ENCODE measurements around the gene FMNL2.

The FMNL2 gene

GRCh38 chr2:152534460-152535135 lies 199.6 kb downstream of the FMNL2 start:
- no peaks in the 10 kb centered on the region for H3K36me3 Mint-ChIP-seq
- no peaks in the 10 kb centered on the region for H3K9me3 Mint-ChIP-seq
- no peak overlapping the region for H3K27ac Mint-ChIP-seq
- no peak overlapping the region for H3K4me3 Mint-ChIP-seq
- DNase-seq = no peak
- no peaks in the 10 kb centered on the region for H3K4me1 Mint-ChIP-seq
- CTCF ChIA-PET = interaction anchor here (0.7 kb wide), 1 partner anchor 125 kb away, joined by 3 read pairs; no protein-coding TSS in a partner anchor
- peaks cover 4% of the 10 kb centered on the region for H3K27me3 Mint-ChIP-seq

DNA sequence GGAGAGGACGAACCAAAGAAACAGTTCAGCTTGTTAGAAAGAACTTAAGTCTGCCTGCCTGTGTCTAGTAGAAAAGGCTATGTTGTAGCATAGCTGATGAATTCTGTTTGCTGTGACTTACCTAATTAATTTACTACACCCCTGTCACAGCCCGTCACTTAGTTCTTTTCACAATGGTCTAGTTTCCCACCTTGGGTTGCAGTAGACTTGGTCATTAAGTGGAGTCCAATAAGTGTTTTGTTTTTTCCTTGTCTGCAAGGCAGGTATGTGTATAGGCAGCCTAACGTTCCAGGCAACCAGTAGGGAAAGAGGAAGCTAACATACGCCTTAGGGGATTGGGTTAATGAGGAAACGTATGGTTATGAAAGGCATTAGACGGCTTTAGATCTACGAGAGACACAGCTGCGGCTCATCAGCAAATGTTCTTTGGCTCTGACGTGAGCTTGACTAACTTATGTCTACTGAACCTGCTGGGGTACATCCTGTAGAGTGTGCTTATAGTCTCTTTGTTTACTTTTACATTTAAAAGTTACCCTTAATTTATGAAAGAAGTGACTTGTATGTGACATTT lies 202.2 kb downstream of the FMNL2 start:
- Mint-ChIP-seq H3K4me1 (no peaks in the 10 kb centered on the region), H3K27me3 (peaks cover 4% of the 10 kb centered on the region), H3K27ac (no peak overlapping the region), H3K4me3 (no peak overlapping the region), H3K36me3 (no peaks in the 10 kb centered on the region), H3K9me3 (no peaks in the 10 kb centered on the region)
- DNase-seq = no peak
- CTCF ChIA-PET = no interaction called here

DNA sequence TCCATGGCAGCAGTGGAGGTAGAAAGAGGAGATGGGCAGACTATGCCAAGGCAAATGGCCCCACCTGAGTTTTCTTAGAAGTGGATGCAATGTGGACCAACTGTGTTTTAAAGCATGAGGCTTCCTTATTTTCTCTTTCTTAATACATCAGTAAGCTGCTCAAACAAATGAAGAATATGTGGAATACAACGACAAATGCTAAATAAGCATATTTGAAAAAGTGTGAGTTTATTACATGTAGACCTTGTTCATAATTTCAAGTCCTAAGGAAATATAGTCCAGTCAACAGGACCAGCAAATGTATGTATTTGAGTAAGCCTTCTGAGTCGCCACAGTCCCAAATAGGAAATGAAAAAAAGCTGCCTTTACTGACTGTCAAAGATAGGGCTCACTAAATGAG lies 204.4 kb downstream of the FMNL2 start:
- Mint-ChIP-seq H3K27me3 (peaks cover 4% of the 10 kb centered on the region), H3K36me3 (no peaks in the 10 kb centered on the region), H3K4me3 (no peak overlapping the region), H3K27ac (no peak overlapping the region), H3K4me1 (no peaks in the 10 kb centered on the region), H3K9me3 (no peaks in the 10 kb centered on the region)
- no peak for DNase-seq
- CTCF ChIA-PET = no interaction called here

- no peaks in the 10 kb centered on the region for H3K9me3 Mint-ChIP-seq
- no peaks in the 10 kb centered on the region for H3K36me3 Mint-ChIP-seq
- no peak for DNase-seq
- CTCF ChIA-PET = interaction anchor here (0.7 kb wide), 1 partner anchor 505 kb away, joined by 3 read pairs; no protein-coding TSS in a partner anchor
- no peaks in the 10 kb centered on the region for H3K27me3 Mint-ChIP-seq
- no peaks in the 10 kb centered on the region for H3K4me1 Mint-ChIP-seq
- H3K27ac Mint-ChIP-seq = no peak overlapping the region
- H3K4me3 Mint-ChIP-seq = no peak overlapping the region
These were observed 206.7 kb downstream of the FMNL2 start for GRCh38 chr2:152541712-152542111.

DNA sequence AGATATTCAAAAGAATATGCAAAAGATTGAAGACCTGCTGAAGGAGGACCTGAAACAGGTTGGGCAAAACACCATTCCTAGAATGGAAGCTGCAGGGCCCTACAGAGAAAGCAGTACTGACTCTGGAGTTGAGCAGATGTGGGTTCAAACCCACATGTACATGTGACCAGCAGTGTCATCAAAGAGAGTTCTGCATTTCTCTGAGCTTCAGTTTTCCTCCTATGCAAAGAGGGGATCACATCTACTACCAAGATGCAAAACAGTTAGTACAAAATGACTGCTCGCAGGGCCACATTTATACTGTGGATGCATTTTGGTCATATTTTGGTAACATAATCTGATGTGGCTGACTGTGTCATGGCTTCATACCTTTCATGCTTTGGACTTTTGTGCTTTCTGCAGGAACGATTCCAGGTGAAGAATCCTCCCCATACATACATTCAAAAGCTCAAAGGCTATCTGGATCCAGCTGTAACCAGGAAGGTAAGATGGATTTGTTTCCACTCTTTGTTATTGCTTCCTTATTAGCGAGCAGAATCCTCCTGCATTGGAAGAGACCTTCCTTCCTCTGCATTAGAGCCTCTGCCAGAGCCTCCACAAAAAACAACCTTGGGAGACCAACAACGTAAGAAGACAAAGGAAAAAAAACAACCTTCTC lies 207.5 kb downstream of the FMNL2 start:
- CTCF ChIA-PET = interaction anchor here (0.7 kb wide), 1 partner anchor 505 kb away, joined by 3 read pairs; no protein-coding TSS in a partner anchor
- no peak overlapping the region for H3K27ac Mint-ChIP-seq
- H3K9me3 Mint-ChIP-seq = no peaks in the 10 kb centered on the region
- H3K27me3 Mint-ChIP-seq = no peaks in the 10 kb centered on the region
- no peaks in the 10 kb centered on the region for H3K36me3 Mint-ChIP-seq
- H3K4me1 Mint-ChIP-seq = no peaks in the 10 kb centered on the region
- no peak for DNase-seq
- no peak overlapping the region for H3K4me3 Mint-ChIP-seq

DNA sequence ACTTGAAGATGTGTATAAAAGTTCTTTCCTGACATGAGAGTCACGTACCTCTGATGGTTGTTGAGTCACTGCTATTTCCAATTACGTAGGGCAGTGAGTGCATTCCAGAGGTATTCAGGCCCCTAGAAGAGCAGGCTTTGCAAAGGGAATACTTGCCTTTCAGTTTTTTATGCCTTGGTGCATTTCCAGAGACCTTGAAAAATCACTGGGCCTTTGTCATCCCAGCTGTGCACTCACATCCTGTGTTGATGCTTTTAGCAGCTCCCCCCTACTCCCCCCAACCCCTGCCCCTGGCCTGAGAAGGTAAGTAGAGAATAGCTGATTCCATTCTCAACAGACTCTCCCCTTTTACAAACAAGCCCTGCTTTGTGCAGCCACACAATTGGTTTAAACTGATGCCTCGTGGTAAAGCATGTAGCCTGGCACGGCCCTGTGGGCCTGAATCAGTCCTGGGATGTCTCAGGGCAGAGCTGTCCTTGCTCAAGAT lies 208.1 kb downstream of the FMNL2 start:
- no peaks in the 10 kb centered on the region for H3K9me3 Mint-ChIP-seq
- H3K36me3 Mint-ChIP-seq = no peaks in the 10 kb centered on the region
- CTCF ChIA-PET = no interaction called here
- no peak overlapping the region for H3K27ac Mint-ChIP-seq
- H3K4me1 Mint-ChIP-seq = no peaks in the 10 kb centered on the region
- DNase-seq = no peak
- H3K4me3 Mint-ChIP-seq = no peak overlapping the region
- H3K27me3 Mint-ChIP-seq = no peaks in the 10 kb centered on the region

GRCh38 chr2:152543717-152544116 lies 208.7 kb downstream of the FMNL2 start:
- Mint-ChIP-seq H3K27me3 (no peaks in the 10 kb centered on the region), H3K36me3 (no peaks in the 10 kb centered on the region), H3K27ac (no peak overlapping the region), H3K4me3 (no peak overlapping the region), H3K9me3 (no peaks in the 10 kb centered on the region), H3K4me1 (no peaks in the 10 kb centered on the region)
- DNase-seq = no peak
- CTCF ChIA-PET = no interaction called here

DNA sequence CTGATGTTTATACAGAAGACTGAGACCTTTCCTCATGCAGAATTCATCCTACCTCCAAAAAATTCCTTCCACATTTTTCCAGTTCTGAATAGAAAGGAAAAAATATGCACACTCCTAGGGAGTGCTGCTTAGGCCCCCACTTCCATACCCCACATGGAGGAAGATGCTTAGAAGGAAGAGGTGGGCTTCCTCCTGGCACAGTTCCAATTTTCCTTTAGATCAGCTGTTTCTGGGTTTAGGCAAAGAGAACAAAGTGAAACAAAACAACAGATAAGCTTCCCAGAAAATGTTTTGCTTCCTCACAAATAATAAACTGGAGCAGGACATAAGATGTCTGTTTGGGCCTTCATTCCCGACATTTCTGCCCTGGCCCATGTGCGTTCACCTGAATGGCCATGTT lies 209.7 kb downstream of the FMNL2 start:
- Mint-ChIP-seq H3K4me3 (no peak overlapping the region), H3K27ac (no peak overlapping the region), H3K36me3 (no peaks in the 10 kb centered on the region), H3K9me3 (no peaks in the 10 kb centered on the region), H3K4me1 (no peaks in the 10 kb centered on the region), H3K27me3 (no peaks in the 10 kb centered on the region)
- no peak for DNase-seq
- CTCF ChIA-PET = no interaction called here

DNA sequence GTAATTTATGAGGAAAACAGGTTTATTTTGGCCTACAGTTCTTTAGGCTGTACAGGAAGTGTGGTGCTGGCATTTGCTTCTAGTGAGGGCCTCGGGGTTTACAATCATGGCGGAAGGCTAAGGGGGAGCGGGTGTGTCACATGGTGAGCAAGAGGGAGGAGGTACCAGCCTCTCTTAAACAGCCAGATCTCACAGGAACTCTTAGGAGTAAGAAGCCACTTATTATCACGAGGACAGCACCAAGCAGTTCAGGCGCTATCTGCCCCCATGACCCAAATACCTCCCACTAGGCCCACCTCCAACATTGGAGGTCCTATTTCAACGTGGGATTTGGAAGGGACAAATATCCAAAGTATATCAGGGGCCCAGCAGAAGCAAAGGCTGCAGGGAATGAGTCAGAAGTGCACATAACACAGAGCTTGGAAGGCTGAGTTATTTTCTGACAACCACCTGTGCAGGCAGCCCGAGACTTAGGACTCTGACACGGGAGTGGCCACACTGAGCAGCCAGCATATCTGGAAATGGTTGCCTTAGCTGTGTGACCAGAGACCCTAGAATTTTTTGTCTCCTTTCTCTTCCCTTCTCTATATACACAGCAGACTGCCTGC lies 211.4 kb downstream of the FMNL2 start:
- Mint-ChIP-seq H3K9me3 (no peaks in the 10 kb centered on the region), H3K27me3 (no peaks in the 10 kb centered on the region), H3K4me1 (no peaks in the 10 kb centered on the region), H3K27ac (no peak overlapping the region), H3K4me3 (no peak overlapping the region), H3K36me3 (no peaks in the 10 kb centered on the region)
- no peak for DNase-seq
- CTCF ChIA-PET = no interaction called here

DNA sequence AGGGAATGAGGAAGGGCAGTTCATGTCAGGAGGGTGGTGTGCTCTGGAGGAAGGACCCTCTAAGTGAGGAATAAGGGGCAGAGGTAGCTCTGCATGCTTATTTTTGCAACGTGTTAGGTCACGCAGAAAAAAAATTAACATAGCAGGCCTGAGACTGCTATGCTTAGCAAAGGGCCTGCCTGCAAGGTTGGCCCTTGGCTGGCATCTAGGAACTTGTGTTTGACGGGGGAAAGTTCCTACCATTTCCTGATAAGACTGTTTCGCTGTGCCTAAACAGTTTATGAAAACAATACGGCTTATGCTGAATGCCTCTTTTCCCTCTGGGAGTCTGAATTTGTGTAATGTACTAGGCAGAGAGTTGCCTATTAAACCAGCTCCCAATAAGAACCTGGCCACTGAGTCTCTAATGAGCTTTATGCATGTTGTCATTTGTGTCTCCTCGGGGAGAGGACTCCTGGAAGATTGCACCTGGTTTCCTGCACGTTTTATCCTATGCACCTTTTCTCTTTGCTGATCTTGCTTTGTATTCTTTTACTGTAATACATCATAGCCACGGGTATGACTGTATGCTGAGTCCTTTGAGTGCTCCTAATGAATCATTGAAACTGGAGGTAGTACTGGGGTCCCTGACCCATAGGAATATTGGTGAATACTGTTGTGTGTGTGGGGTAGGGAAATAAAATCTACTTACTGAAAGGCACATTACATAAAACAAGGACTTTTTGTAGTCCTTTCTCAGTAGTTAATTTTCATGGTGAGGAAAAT lies 213.3 kb downstream of the FMNL2 start:
- no peaks in the 10 kb centered on the region for H3K27me3 Mint-ChIP-seq
- H3K4me1 Mint-ChIP-seq = no peaks in the 10 kb centered on the region
- CTCF ChIA-PET = no interaction called here
- no peak overlapping the region for H3K27ac Mint-ChIP-seq
- H3K4me3 Mint-ChIP-seq = no peak overlapping the region
- H3K36me3 Mint-ChIP-seq = no peaks in the 10 kb centered on the region
- no peaks in the 10 kb centered on the region for H3K9me3 Mint-ChIP-seq
- DNase-seq = no peak

- Mint-ChIP-seq H3K4me1 (no peaks in the 10 kb centered on the region), H3K27me3 (no peaks in the 10 kb centered on the region), H3K9me3 (no peaks in the 10 kb centered on the region), H3K27ac (no peak overlapping the region), H3K36me3 (no peaks in the 10 kb centered on the region), H3K4me3 (no peak overlapping the region)
- CTCF ChIA-PET = no interaction called here
- DNase-seq = no peak
These were observed 214.0 kb downstream of the FMNL2 start for GRCh38 chr2:152548996-152549395.

DNA sequence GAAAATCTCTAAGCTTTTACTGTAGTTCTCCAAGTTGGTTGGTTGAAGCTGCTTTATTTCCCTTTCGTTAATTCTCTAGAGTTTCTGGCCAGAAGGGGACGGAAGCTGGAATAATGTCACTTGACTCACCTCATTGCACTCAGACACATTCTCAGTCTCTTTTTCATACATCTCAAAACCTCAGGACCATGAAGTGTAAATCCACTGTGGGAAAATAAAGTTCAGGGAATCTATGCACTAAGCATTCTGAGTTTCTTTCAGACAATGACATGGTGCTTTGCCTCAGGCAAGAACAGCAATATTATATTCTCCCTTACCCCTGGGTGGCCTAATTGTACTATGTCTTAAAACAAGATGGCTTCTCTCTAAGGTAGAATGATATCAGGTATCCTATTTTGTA lies 214.4 kb downstream of the FMNL2 start:
- no peak overlapping the region for H3K27ac Mint-ChIP-seq
- no peaks in the 10 kb centered on the region for H3K9me3 Mint-ChIP-seq
- H3K27me3 Mint-ChIP-seq = no peaks in the 10 kb centered on the region
- H3K36me3 Mint-ChIP-seq = no peaks in the 10 kb centered on the region
- CTCF ChIA-PET = no interaction called here
- no peaks in the 10 kb centered on the region for H3K4me1 Mint-ChIP-seq
- no peak for DNase-seq
- no peak overlapping the region for H3K4me3 Mint-ChIP-seq

DNA sequence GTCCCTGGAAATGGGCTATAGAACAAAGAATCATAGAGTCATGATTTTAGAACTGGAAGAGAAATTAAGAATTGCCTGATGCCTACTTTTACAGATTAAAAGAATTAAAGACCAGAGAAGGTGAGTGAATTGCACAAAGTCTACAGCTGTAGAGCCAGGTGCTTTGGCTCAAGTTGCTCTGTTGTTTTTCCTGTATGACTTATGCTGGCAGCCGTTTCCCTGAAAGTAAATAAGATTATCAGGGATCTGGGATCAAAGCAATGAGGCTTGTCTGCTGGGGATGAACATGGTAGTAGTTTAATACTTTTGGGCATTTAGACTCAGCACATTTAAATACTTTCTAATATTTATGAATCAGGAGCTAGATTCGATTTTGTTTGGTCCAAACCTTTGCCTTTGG lies 215.4 kb downstream of the FMNL2 start:
- H3K9me3 Mint-ChIP-seq = no peaks in the 10 kb centered on the region
- H3K36me3 Mint-ChIP-seq = no peaks in the 10 kb centered on the region
- no peaks in the 10 kb centered on the region for H3K27me3 Mint-ChIP-seq
- CTCF ChIA-PET = no interaction called here
- H3K27ac Mint-ChIP-seq = no peak overlapping the region
- H3K4me3 Mint-ChIP-seq = no peak overlapping the region
- H3K4me1 Mint-ChIP-seq = no peaks in the 10 kb centered on the region
- no peak for DNase-seq

- H3K36me3 Mint-ChIP-seq = no peaks in the 10 kb centered on the region
- H3K4me1 Mint-ChIP-seq = no peaks in the 10 kb centered on the region
- no peaks in the 10 kb centered on the region for H3K9me3 Mint-ChIP-seq
- no peak for DNase-seq
- H3K4me3 Mint-ChIP-seq = no peak overlapping the region
- peaks cover 4% of the 10 kb centered on the region for H3K27me3 Mint-ChIP-seq
- no peak overlapping the region for H3K27ac Mint-ChIP-seq
- CTCF ChIA-PET = no interaction called here
These were observed 217.9 kb downstream of the FMNL2 start for GRCh38 chr2:152552888-152553287.

Data from activated naive CD4-positive, alpha-beta T cell treated with anti-CD3 and anti-CD28 coated beads, Interleukin-2, amount 10 ng/mL, durations not matched to agents 7 days and 5 days (primary cell).